Keratinocyte (primary cell): ENCODE measurements around the gene VAV1.

Experiments used
- CTCF ChIP-seq, 3 experiments: IDR thresholded peaks in 1 of 3; conservative IDR thresholded peaks in 1 of 3; optimal IDR thresholded peaks in 1 of 3; 2 replicates in 2 of 3; 3 replicates in 1 of 3; pipeline versions ENCODE3 to v1.5.1; 2011; ENCODE audit warnings: low read length in 3 of 3, mild to moderate bottlenecking in 3 of 3, moderate library complexity in 2 of 3, control low read depth in 1 of 3, inconsistent platforms in 1 of 3; ENCODE audit not compliant: insufficient read depth in 2 of 3; ENCODE audit errors: extremely low read depth in 1 of 3
- EZH2 ChIP-seq: IDR thresholded peaks from one replicate; pipeline ENCODE4 v1.6.1; 2012; ENCODE audit warnings: inconsistent platforms, mild to moderate bottlenecking, low read length, moderate library complexity

DNA sequence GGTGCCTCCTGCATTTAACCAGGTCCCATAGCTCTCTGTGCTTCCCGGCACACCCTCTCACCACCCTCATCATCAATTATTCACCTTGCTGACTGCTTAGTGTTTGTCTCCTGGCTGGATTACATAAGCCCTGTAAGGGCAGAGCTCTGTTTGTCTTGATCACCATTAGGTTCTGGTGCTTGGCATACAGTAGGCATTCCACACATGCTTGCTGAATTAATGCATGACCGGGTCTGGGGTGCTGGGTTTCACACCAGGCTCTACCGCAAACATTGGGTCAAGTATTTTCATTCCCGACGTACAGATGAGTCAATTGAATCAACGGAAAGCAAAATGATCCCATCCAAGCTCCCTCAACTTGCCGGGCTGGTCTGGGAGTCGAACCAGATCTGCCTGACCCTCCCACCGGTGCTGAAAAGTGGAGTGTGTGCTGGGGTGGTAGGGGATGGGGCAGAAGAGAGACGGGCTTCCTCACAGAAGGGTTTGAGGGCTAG, 28.5 kb downstream of the VAV1 start:
- TF ChIP-seq CTCF (optimal IDR thresholded peaks at IDR 0.05 in 1 of 3, IDR thresholded peaks at IDR 0.05 in 1 of 3, conservative IDR thresholded peaks at IDR 0.05 in 1 of 3; ENCODE audit: extremely low read depth in 1 of 3, insufficient read depth in 2 of 3, low read length in 3 of 3) (no peak), EZH2 (no peak)
